ENCODE data around the gene RYR2. TPM values are rescaled to one million over a fixed set of nuclear protein-coding genes. Genes with fewer than 3 reads are reported as not detected.

The RYR2 gene
- total RNA-seq, 1 experiment from 2014 or later = 0.03 TPM

GRCh38 chr1:237875291-237875690, 833.3 kb downstream of the RYR2 start:
- no peaks in the 10 kb centered on the region for H3K27me3 ChIP-seq (ENCODE audit: control insufficient read depth, insufficient read depth, low read length)
- H3K4me1 ChIP-seq (ENCODE audit: control insufficient read depth, insufficient read depth, low read length) = no peaks in the 10 kb centered on the region
- TF ChIP-seq SIN3A (IDR thresholded peaks at IDR 0.05; ENCODE audit: borderline replicate concordance, insufficient read depth, low read depth, low read length) = no peak
- TF ChIP-seq CTCF (IDR thresholded peaks at IDR 0.05) = no peak
- no peak for TF ChIP-seq REST (IDR thresholded peaks at IDR 0.05; ENCODE audit: insufficient read depth in 1 of 2, low read depth in 2 of 2, low read length in 1 of 2)
- no peak for TF ChIP-seq POLR2AphosphoS5 (IDR thresholded peaks at IDR 0.05; ENCODE audit: low read depth, low read length)
- no peak for TF ChIP-seq TCF7L2 (IDR thresholded peaks at IDR 0.05; ENCODE audit: low read depth, low read length)
- BruUV-seq (replicated peaks) = no TSS peak
- H3K9me3 ChIP-seq (ENCODE audit: control insufficient read depth, insufficient read depth, low read depth, low read length) = no peaks in the 10 kb centered on the region
- H3K4me3 ChIP-seq (ENCODE audit: low read depth in 2 of 2, low read length in 2 of 2) = no peak overlapping the region
- no peak for DNase-seq (ENCODE audit: low read depth, low spot score)
- intact Hi-C loops (cut with micrococcal nuclease; ENCODE audit: unreplicated experiment) (no loop called here), in situ Hi-C loops (cut with HindIII; ENCODE audit: low pct_unique_long_range_greater_than_20kb, low sequenced_read_pairs) (no loop called here)
- CTCF ChIA-PET = no interaction called here
- POLR2A ChIA-PET = no interaction called here
- no peaks in the 10 kb centered on the region for H3K36me3 ChIP-seq (ENCODE audit: control insufficient read depth, insufficient read depth, low read length)
- ATAC-seq = no peak
- H3K27ac ChIP-seq (ENCODE audit: low read length) = no peak overlapping the region

GRCh38 chr1:237877631-237878030, 835.6 kb downstream of the RYR2 start:
- intact Hi-C loops (cut with micrococcal nuclease; ENCODE audit: unreplicated experiment) = no loop called here
- H3K36me3 ChIP-seq (ENCODE audit: control insufficient read depth, insufficient read depth, low read length) = no peaks in the 10 kb centered on the region
- H3K9me3 ChIP-seq (ENCODE audit: control insufficient read depth, insufficient read depth, low read depth, low read length) = no peaks in the 10 kb centered on the region
- ChIA-PET POLR2A (no interaction called here), CTCF (interaction anchor here (1.4 kb wide), 1 partner anchor 13 kb away, joined by 3 read pairs; no protein-coding TSS in a partner anchor)
- no peak overlapping the region for H3K27ac ChIP-seq (ENCODE audit: low read length)
- no peaks in the 10 kb centered on the region for H3K4me1 ChIP-seq (ENCODE audit: control insufficient read depth, insufficient read depth, low read length)
- in situ Hi-C loops (cut with HindIII; ENCODE audit: low pct_unique_long_range_greater_than_20kb, low sequenced_read_pairs) = no loop called here
- TF ChIP-seq REST (IDR thresholded peaks at IDR 0.05; ENCODE audit: insufficient read depth in 1 of 2, low read depth in 2 of 2, low read length in 1 of 2) = no peak
- TF ChIP-seq TCF7L2 (IDR thresholded peaks at IDR 0.05; ENCODE audit: low read depth, low read length) = no peak
- no peak for TF ChIP-seq SIN3A (IDR thresholded peaks at IDR 0.05; ENCODE audit: borderline replicate concordance, insufficient read depth, low read depth, low read length)
- no peak for TF ChIP-seq CTCF (IDR thresholded peaks at IDR 0.05)
- TF ChIP-seq POLR2AphosphoS5 (IDR thresholded peaks at IDR 0.05; ENCODE audit: low read depth, low read length) = no peak
- H3K4me3 ChIP-seq (ENCODE audit: low read depth in 2 of 2, low read length in 2 of 2) = no peak overlapping the region
- no TSS peak for BruUV-seq (replicated peaks)
- H3K27me3 ChIP-seq (ENCODE audit: control insufficient read depth, insufficient read depth, low read length) = no peaks in the 10 kb centered on the region
- no peak for DNase-seq (ENCODE audit: low read depth, low spot score)
- ATAC-seq = no peak

Measured in Panc1 (cell line).